ENCODE data around the gene E2F6. TPM values are rescaled to one million over a fixed set of nuclear protein-coding genes. Genes with fewer than 3 reads are reported as not detected.

E2F6 gene
- total and polyA plus RNA-seq, 9 of the 15 experiments (the other 6 are each of a cell fraction or from before 2014, with no cell fraction given) = 13.6 to 33.9 (median 26.1) TPM

- Histone ChIP-seq H3K9ac (ENCODE audit: insufficient read depth in 1 of 2, low read depth in 2 of 2, low read length in 2 of 2) (0 out of 4 replicates have a peak overlapping the region, but pooled peaks of 1 of the 2 experiments have one; percentile 24), H3K4me2 (ENCODE audit: insufficient read depth, low read length) (no peak overlapping the region), H3K27me3 (ENCODE audit: control insufficient read depth in 2 of 2, insufficient read depth in 2 of 2, low read length in 2 of 2) (peaks cover 0 to 11% of the 10 kb centered on the region in 2 experiments; a peak in 2 of 5 replicates), H2AFZ (ENCODE audit: low read depth, low read length) (no peak overlapping the region), H3K9me3 (replicated peaks; ENCODE audit: control insufficient read depth, insufficient read depth, low read depth, low read length) (no peaks in the 10 kb centered on the region), H3K79me2 (ENCODE audit: control insufficient read depth, insufficient read depth, low read length) (no peaks in the 10 kb centered on the region), H3K4me3 (no peak overlapping the region), H3K4me1 (replicated peaks in 1 of 2; ENCODE audit: control insufficient read depth in 2 of 2, insufficient read depth in 2 of 2, low read length in 2 of 2) (peaks cover 7 to 9% of the 10 kb centered on the region in 2 experiments; a peak in 3 of 5 replicates), H3K36me3 (ENCODE audit: control insufficient read depth, insufficient read depth, low read length) (no peaks in the 10 kb centered on the region), H3K27ac (ENCODE audit: extremely low read depth, low read depth, low read length) (no peak overlapping the region), H4K20me1 (replicated peaks; ENCODE audit: control insufficient read depth, insufficient read depth, low read length) (no peaks in the 10 kb centered on the region), H3K9me1 (ENCODE audit: control insufficient read depth, insufficient read depth, low read length) (no peaks in the 10 kb centered on the region)
- no peak for TF ChIP-seq CREM (IDR thresholded peaks at IDR 0.05; ENCODE audit: low read depth)
- CTCF ChIA-PET (ENCODE audit: low intra/inter-chr PET ratio) = no interaction called here
- no TSS peak for BruUV-seq (replicated peaks)
- intact Hi-C loops (cut with micrococcal nuclease) = no loop called here
- FAIRE-seq (no peak), ATAC-seq (no peak), DNase-seq (ENCODE audit: extremely low read depth in 1 of 4, low spot score in 3 of 4) (no peak)
- POLR2A ChIA-PET = interaction anchor here (0.6 to 1.0 kb wide), 4 partner anchors 13 to 235 kb away, joined by 3 read pairs; no protein-coding TSS in a partner anchor
- 25% methylated on average over 11 of the region's 15 CpGs for WGBS (ENCODE audit: insufficient coverage, low coverage, missing lambda C conversion rate)
- in situ Hi-C loops (cut with MboI) = no loop called here
Measured at GRCh38 chr2:11396467-11397445, 69.2 kb downstream of the E2F6 start.

- Histone ChIP-seq H3K4me2 (ENCODE audit: insufficient read depth, low read length) (no peak overlapping the region), H4K20me1 (replicated peaks; ENCODE audit: control insufficient read depth, insufficient read depth, low read length) (no peaks in the 10 kb centered on the region), H3K4me3 (no peak overlapping the region), H3K9me3 (replicated peaks; ENCODE audit: control insufficient read depth, insufficient read depth, low read depth, low read length) (no peaks in the 10 kb centered on the region), H2AFZ (ENCODE audit: low read depth, low read length) (no peak overlapping the region), H3K9me1 (ENCODE audit: control insufficient read depth, insufficient read depth, low read length) (no peaks in the 10 kb centered on the region), H3K79me2 (ENCODE audit: control insufficient read depth, insufficient read depth, low read length) (no peaks in the 10 kb centered on the region), H3K4me1 (replicated peaks in 1 of 2; ENCODE audit: control insufficient read depth in 2 of 2, insufficient read depth in 2 of 2, low read length in 2 of 2) (peaks cover 7 to 9% of the 10 kb centered on the region in 2 experiments; a peak in 3 of 5 replicates), H3K27me3 (ENCODE audit: control insufficient read depth in 2 of 2, insufficient read depth in 2 of 2, low read length in 2 of 2) (peaks cover 0 to 11% of the 10 kb centered on the region in 2 experiments; a peak in 2 of 5 replicates), H3K36me3 (ENCODE audit: control insufficient read depth, insufficient read depth, low read length) (no peaks in the 10 kb centered on the region), H3K27ac (ENCODE audit: extremely low read depth, low read depth, low read length) (no peak overlapping the region), H3K9ac (ENCODE audit: insufficient read depth in 1 of 2, low read depth in 2 of 2, low read length in 2 of 2) (peak overlapping the region in 1 of 2 experiments; percentile 7; a peak in 1 of 4 replicates)
- BruUV-seq (replicated peaks) = no TSS peak
- WGBS (ENCODE audit: insufficient coverage, low coverage, missing lambda C conversion rate) = 39% methylated on average over 7 of the region's 8 CpGs
- DNase-seq (ENCODE audit: extremely low read depth in 1 of 4, low spot score in 3 of 4) = no peak
- TF ChIP-seq HMGN3 (IDR thresholded peaks at IDR 0.05; ENCODE audit: borderline replicate concordance, extremely low read depth, insufficient read length, low read depth, low read length) = no peak
- no peak for TF ChIP-seq ZKSCAN3 (CRISPR knock-in tag; IDR thresholded peaks at IDR 0.05)
- TF ChIP-seq C11orf30 (IDR thresholded peaks at IDR 0.05; ENCODE audit: low read depth) = 0 out of 2 replicates have a peak, but pooled peaks have one; percentile 9
- intact Hi-C loops (cut with micrococcal nuclease) = no loop called here
- POLR2A ChIA-PET = interaction anchor here (0.6 to 1.0 kb wide), 3 partner anchors 12 to 236 kb away, joined by 3 read pairs; no protein-coding TSS in a partner anchor
- no peak for ATAC-seq
- in situ Hi-C loops (cut with MboI) = no loop called here
- FAIRE-seq = no peak
- CTCF ChIA-PET (ENCODE audit: low intra/inter-chr PET ratio) = no interaction called here
Measured at GRCh38 chr2:11396021-11396420, 69.9 kb downstream of the E2F6 start.

Measured in K562 (cell line).